SK-N-MC (cell line): ENCODE measurements around the gene STARD9.

Source experiments
- DNase-seq: peaks from one replicate; pipeline ENCODE4 v3.0.0-alpha.2; 2011; ENCODE audit warnings: low read depth, low spot score
- H3K27ac ChIP-seq: fragments of 200-600 bp; sonication (generic); 2 replicates; pipeline ENCODE4 v1.5.1; 2016; ENCODE audit warnings: mixed run types
- H3K36me3 ChIP-seq: fragments of 200-600 bp; sonication (generic); 2 replicates; pipeline ENCODE4 v1.6.1; 2017; ENCODE audit warnings: antibody characterized with exemption, low read length, mixed read lengths; ENCODE audit not compliant: insufficient read depth
- H3K4me3 ChIP-seq: fragments of 200-600 bp; sonication (generic); 2 replicates; pipeline ENCODE4 v1.5.1; 2016
- H3K9ac ChIP-seq: fragments of 200-600 bp; sonication (generic); 2 replicates; pipeline ENCODE4 v1.8.0; 2017; ENCODE audit warnings: mixed run types, mixed read lengths; ENCODE audit not compliant: insufficient read length
- H3K9me3 ChIP-seq: fragments of 200-600 bp; sonication (generic); 2 replicates; pipeline ENCODE4 v1.6.1; 2017; ENCODE audit warnings: low read depth, mild to moderate bottlenecking, antibody characterized with exemption, low read length, moderate library complexity, mixed read lengths
- EZH2 ChIP-seq: fragments of 200-600 bp; sonication (generic); IDR thresholded peaks from one replicate; pipeline ENCODE4 v1.6.1; 2017; ENCODE audit warnings: antibody characterized with exemption
- FOXP2 ChIP-seq: optimal IDR thresholded peaks from 2 replicates; pipeline ENCODE3; 2011; ENCODE audit warnings: mild to moderate bottlenecking, moderate library complexity; ENCODE audit not compliant: insufficient read depth; ENCODE audit errors: extremely low read length, control extremely low read depth
- POLR2AphosphoS5 ChIP-seq: IDR thresholded peaks from 2 replicates; pipeline ENCODE4 v1.6.1; 2012; ENCODE audit warnings: mild to moderate bottlenecking, low read depth, low read length, borderline replicate concordance

The STARD9 gene

DNA sequence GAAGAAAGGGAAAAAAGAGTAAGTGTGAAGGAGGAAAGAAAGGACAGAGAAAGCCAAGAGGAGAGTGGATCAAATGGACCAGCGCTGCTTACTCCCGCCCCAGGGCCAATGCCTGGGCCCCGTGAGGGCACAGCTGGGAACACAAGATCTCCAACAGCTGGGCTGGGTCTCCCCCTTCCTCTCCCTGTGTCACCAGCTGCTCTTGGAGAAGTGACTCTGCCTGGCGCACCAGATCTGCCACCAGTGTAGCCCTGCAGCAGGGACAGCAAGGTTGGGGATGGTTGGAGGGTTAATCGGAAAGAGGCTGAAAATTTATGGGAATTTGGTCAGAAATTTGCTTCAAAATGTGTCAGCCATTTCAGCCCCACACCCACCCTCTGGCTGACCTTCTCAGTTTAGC lies 153.2 kb downstream of the STARD9 start:
- no peaks in the 10 kb centered on the region for H3K9me3 ChIP-seq

GRCh38 chr15:42728972-42729371 lies 153.6 kb downstream of the STARD9 start:
- Histone ChIP-seq H3K9me3 (no peaks in the 10 kb centered on the region), H3K9ac (no peak overlapping the region), H3K4me3 (no peak overlapping the region), H3K36me3 (peaks cover 84% of the 10 kb centered on the region), H3K27ac (no peak overlapping the region)
- TF ChIP-seq EZH2 = no peak
- TF ChIP-seq POLR2AphosphoS5 = no peak
- TF ChIP-seq FOXP2 = no peak
- DNase-seq = no peak

More for the DNA sequence above, 153.2 kb downstream of the STARD9 start:
- Histone ChIP-seq H3K36me3 (peaks cover 84% of the 10 kb centered on the region), H3K9ac (no peak overlapping the region), H3K4me3 (no peak overlapping the region), H3K27ac (no peak overlapping the region)
- no peak for DNase-seq
- TF ChIP-seq EZH2 = no peak
- TF ChIP-seq FOXP2 = no peak
- no peak for TF ChIP-seq POLR2AphosphoS5

- Histone ChIP-seq H3K4me3 (no peak overlapping the region), H3K9me3 (no peaks in the 10 kb centered on the region), H3K27ac (no peak overlapping the region), H3K36me3 (peaks cover 84% of the 10 kb centered on the region), H3K9ac (no peak overlapping the region)
- TF ChIP-seq FOXP2 (no peak), EZH2 (no peak), POLR2AphosphoS5 (no peak)
- DNase-seq = no peak
Measured at GRCh38 chr15:42729409-42729808, 154.0 kb downstream of the STARD9 start.

DNA sequence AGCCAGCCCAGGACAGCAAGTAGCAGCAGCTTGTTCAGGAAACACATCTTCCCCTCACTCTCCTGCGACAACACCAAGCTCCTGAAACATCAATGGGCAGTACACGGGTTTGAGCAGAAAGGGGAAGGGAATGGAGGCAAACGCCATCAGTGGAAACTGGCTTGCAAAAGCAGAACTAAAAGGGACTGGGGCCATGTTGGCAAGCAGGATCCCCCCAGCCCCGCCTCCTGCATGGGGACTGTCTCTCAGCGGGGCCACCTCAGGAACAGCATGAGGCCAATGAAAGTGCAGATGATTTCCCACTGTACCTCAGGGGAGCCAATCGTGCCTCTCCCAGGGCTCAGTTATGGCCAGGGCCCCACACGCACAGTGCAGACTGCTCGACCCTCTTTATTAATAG lies 154.7 kb downstream of the STARD9 start:
- Histone ChIP-seq H3K9me3 (no peaks in the 10 kb centered on the region), H3K27ac (no peak overlapping the region), H3K4me3 (no peak overlapping the region), H3K36me3 (peaks cover 83% of the 10 kb centered on the region), H3K9ac (no peak overlapping the region)
- no peak for DNase-seq
- TF ChIP-seq POLR2AphosphoS5 (no peak), FOXP2 (no peak), EZH2 (no peak)

DNA sequence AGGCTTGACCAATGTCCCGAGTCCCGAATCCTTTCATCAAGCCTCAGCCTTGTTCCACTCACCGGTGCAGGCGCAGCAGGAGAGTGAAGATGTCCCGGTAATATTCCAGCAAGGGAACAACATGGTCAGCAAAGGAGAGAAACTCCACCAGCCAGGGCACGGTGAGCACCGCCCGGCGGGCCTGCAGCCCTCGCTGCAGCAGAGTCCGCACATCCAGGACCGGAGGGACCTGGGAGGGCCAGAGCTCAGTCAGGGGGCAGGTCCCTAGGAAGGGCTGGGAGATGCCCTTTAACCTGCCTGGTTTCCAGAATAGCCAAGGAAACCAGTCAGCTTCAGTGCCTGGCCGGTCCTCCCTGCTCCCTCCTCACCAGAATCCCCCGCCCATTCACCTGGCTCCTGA lies 155.1 kb downstream of the STARD9 start:
- Histone ChIP-seq H3K36me3 (peaks cover 83% of the 10 kb centered on the region), H3K9me3 (no peaks in the 10 kb centered on the region), H3K9ac (no peak overlapping the region), H3K27ac (no peak overlapping the region), H3K4me3 (no peak overlapping the region)
- DNase-seq = no peak
- TF ChIP-seq FOXP2 (no peak), POLR2AphosphoS5 (no peak), EZH2 (no peak)

GRCh38 chr15:42731461-42731860 lies 156.1 kb downstream of the STARD9 start:
- H3K36me3 ChIP-seq = peaks cover 79% of the 10 kb centered on the region
- no peak overlapping the region for H3K27ac ChIP-seq
- no peaks in the 10 kb centered on the region for H3K9me3 ChIP-seq

DNA sequence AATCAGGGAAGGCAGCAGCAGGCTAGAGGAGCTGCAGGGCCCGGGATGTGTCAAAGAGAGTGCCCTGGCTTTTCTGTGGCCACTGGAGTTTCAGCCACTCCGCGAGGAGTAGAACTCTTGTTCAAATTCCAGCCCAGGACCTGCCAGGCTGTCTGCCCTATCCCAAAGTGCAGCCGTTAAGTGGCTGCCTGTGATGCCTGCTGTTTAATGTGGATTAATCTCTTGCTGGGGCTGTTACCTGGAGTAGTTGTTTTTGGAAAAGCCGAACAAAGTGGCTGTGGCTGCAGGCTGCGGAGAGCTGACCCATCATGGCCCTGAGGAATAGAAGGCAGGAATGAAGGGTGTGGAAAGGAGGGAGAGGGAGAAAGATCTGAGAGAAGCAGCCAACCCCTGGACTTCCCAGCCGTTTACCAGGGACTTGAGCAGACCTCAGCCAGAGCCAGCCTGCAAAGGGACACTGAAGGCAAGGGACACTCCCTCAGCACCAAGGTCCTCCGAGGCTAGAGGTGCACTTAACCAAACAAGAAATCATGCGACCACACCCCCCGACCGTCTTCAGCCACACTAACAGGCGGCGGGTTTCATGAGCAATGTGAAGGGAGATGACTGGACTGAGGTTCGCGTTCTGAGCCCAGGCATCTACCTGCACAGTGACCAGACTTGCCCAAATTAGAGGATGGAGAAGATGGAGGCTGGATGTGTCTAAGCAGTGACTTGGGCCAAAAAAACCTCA lies 156.9 kb downstream of the STARD9 start:
- H3K27ac ChIP-seq = no peak overlapping the region; the same call in 1 of the 2 replicates
- H3K36me3 ChIP-seq = peaks cover 71% of the 10 kb centered on the region
- H3K9me3 ChIP-seq = no peaks in the 10 kb centered on the region
- DNase-seq = no peak
- no peak overlapping the region for H3K4me3 ChIP-seq
- TF ChIP-seq POLR2AphosphoS5 (no peak), EZH2 (no peak), FOXP2 (no peak)
- H3K9ac ChIP-seq = no peak overlapping the region

More at GRCh38 chr15:42731461-42731860, 156.1 kb downstream of the STARD9 start:
- Histone ChIP-seq H3K9ac (no peak overlapping the region), H3K4me3 (no peak overlapping the region)
- no peak for TF ChIP-seq POLR2AphosphoS5
- no peak for DNase-seq

- no peak overlapping the region for H3K4me3 ChIP-seq
- H3K36me3 ChIP-seq = peaks cover 65% of the 10 kb centered on the region
Measured at GRCh38 chr15:42733027-42733426, 157.6 kb downstream of the STARD9 start.

DNA sequence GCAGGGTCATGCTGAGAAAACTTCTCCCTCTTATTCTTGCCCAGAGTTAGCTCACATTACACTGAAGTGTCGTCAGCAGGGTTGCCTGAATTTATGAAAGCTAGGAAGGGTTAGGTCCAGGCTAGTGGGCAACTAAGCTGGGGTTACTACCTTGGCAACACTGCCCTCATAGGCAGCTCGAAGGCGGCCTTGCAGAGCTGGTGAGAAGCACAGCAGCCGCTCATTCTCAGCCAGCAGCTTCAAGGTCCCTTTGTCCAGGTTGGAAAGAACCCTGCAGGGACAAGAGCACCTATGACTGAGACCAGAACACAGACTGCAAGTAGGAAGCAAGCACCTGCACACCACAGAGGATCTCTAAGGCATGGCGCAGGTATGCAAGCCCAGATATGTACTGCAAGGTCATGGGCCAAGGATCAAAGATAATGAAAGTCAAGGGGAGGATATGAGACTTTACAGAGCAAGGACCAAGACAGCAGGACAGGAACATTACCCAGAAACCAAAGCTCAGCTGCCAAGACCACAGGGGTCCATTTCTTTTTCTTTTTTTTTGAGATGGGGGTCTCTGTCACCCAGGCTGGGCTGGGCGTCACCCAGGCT lies 158.8 kb downstream of the STARD9 start:
- DNase-seq = no peak
- no peak overlapping the region for H3K4me3 ChIP-seq
- TF ChIP-seq POLR2AphosphoS5 (no peak), EZH2 (no peak), FOXP2 (no peak)
- H3K27ac ChIP-seq = no peak overlapping the region
- H3K9ac ChIP-seq = no peak overlapping the region
- peaks cover 57% of the 10 kb centered on the region for H3K36me3 ChIP-seq
- H3K9me3 ChIP-seq = no peaks in the 10 kb centered on the region

More at GRCh38 chr15:42733027-42733426, 157.6 kb downstream of the STARD9 start:
- no peak overlapping the region for H3K9ac ChIP-seq
- no peaks in the 10 kb centered on the region for H3K9me3 ChIP-seq
- no peak for TF ChIP-seq FOXP2
- DNase-seq = no peak
- H3K27ac ChIP-seq = no peak overlapping the region
